Fibroblast of skin of scalp (primary cell): ENCODE measurements around the gene ESYT3. TPM values are rescaled to one million over a fixed set of nuclear protein-coding genes. Genes with fewer than 3 reads are reported as not detected.

Source experiments
- DNase-seq: peaks from one replicate; pipeline ENCODE4 v3.0.0-alpha.2; 2013
- polyA plus RNA-seq, 2 experiments: library from polyadenylated mRNA; unstranded; fragments of 120-200 nt; gene quantifications; one replicate each; pipeline ENCODE4 v1.2.1, GENCODE V29; 2013; ENCODE audit not compliant: insufficient read length in 2 of 2

The ESYT3 gene, protein sequence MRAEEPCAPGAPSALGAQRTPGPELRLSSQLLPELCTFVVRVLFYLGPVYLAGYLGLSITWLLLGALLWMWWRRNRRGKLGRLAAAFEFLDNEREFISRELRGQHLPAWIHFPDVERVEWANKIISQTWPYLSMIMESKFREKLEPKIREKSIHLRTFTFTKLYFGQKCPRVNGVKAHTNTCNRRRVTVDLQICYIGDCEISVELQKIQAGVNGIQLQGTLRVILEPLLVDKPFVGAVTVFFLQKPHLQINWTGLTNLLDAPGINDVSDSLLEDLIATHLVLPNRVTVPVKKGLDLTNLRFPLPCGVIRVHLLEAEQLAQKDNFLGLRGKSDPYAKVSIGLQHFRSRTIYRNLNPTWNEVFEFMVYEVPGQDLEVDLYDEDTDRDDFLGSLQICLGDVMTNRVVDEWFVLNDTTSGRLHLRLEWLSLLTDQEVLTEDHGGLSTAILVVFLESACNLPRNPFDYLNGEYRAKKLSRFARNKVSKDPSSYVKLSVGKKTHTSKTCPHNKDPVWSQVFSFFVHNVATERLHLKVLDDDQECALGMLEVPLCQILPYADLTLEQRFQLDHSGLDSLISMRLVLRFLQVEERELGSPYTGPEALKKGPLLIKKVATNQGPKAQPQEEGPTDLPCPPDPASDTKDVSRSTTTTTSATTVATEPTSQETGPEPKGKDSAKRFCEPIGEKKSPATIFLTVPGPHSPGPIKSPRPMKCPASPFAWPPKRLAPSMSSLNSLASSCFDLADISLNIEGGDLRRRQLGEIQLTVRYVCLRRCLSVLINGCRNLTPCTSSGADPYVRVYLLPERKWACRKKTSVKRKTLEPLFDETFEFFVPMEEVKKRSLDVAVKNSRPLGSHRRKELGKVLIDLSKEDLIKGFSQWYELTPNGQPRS
- polyA plus RNA-seq (2013, experiment 1 of 2; ENCODE audit: insufficient read length), result 0.33 TPM
- 0.65 TPM for polyA plus RNA-seq (2013, experiment 2 of 2; ENCODE audit: insufficient read length)

GRCh38 chr3:138434276-138434874 is at the start of gene ESYT3:
TSS of gene ESYT3 (plus strand) at chr3:138434616. CDS start at chr3:138434799, 183 bp downstream.
- peak; percentile 61 for DNase-seq

- DNase-seq, result no peak
Measured at GRCh38 chr3:138384976-138385375, 49.4 kb upstream of the ESYT3 start.

DNA sequence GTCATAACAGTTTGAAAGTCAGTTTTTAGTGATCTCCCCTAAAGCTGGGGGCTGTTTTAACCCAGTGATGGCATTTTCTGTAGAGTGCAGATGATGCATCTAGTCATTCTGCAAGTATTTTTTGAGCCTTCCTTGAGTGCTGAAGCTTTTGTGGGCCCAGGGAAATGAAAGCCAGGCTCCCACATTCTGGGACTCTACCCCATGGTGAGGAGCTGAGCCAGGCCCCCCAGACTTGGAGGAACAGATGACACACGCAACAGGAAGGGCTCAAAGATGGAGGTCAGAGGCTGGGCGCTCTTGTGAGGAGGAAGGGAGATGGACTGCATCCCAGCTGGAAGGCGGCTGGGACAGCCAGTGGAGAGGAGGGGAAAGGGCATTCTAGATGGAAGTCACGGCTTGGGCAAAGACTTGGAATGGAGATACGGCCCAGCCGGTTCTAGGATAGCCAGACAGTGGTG is 45.2 kb upstream of the ESYT3 start:
- peak; percentile 42 for DNase-seq

DNA sequence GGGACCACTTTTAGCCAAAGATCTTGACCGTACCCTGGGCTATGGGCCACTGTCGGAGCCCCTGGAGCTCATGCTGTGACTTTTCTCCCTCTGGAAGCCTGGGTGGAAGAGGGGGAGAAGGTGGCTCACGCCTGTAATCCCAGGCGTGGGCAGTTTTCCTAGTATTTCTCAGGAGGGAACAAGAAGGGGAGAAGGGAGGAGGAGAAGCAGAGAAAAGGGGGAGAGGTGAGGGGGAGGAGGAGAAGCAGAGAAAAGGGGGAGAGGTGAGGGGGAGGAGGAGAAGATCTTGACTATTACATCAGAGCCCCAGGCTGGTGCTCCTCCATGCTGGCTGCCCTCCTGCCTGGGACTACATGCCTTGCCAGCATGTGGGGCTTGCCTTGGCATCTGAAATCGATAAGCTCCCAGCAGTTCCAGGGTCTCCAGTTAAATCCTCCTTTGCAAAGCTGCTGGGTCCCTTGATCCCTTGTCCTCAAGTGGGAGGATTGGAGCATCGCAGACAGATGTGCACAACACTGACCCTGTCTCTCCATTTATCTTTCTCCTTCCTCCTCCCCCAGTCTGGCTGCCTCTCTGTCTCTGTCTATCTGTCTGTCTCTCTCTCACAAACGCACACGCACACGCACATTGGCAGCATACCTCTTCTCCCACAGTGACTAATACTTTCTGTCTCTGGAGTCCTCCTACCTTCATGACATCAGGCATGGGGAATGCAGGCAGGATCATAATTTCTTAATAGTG is 44.4 kb upstream of the ESYT3 start:
- peak; percentile 91 for DNase-seq

GRCh38 chr3:138390582-138390932 is 43.9 kb upstream of the ESYT3 start:
- DNase-seq, result no peak

GRCh38 chr3:138394156-138394555 is 40.3 kb upstream of the ESYT3 start:
- no peak for DNase-seq

GRCh38 chr3:138394686-138395085 is 39.7 kb upstream of the ESYT3 start:
- no peak for DNase-seq

GRCh38 chr3:138395865-138396751 is 38.3 kb upstream of the ESYT3 start:
- DNase-seq, result no peak

DNA sequence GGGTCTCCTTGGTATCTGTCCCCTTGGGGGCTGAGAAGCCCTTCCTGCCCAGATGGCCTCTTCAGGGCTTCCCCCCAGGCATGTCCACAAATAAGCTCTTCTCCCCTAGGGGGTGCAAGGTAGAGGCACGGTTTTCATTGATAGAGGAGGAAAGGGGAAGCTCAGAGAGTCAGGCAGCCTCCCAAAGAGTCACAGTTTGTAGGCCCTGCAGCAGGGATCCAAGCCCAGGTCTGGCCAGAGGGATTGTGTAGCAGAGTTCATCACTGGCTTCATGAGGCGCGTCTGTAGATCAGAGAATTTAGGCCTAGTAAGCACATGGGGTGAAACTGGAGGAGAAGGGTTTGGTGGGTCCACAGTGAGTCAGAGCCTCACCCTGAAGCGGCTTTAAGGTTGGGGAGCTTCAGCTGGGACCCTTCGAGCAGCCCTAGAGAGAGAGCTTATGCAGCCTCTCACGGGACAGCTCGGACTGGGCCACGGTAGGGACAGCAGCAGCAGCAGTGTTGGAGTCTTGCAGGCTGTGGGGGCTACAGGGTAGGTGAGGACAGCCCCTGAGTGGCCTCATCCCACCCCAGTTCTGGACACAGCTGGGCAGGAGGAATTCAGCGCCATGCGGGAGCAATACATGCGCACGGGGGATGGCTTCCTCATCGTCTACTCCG is 37.5 kb upstream of the ESYT3 start:
- DNase-seq, result no peak

DNA sequence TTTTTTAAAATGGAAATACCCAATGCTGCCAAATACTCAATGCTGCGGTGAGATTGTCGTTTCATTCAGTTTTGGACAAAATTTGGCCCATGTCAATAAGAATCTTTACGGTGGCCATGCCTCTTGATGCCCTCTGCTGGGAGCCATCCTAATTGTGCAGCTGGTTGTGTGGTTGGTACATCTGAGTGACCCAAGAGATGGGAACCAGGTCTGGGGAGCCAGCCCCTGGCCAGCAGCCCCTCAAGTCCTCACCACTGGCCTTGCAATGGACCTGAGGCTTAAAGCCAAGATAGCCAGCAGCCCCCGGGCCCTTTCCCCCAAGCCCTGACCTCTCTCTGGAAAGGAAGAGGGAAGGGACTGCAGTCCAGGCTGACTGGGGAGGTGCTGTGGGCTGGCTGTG is 36.4 kb upstream of the ESYT3 start:
- no peak for DNase-seq

DNA sequence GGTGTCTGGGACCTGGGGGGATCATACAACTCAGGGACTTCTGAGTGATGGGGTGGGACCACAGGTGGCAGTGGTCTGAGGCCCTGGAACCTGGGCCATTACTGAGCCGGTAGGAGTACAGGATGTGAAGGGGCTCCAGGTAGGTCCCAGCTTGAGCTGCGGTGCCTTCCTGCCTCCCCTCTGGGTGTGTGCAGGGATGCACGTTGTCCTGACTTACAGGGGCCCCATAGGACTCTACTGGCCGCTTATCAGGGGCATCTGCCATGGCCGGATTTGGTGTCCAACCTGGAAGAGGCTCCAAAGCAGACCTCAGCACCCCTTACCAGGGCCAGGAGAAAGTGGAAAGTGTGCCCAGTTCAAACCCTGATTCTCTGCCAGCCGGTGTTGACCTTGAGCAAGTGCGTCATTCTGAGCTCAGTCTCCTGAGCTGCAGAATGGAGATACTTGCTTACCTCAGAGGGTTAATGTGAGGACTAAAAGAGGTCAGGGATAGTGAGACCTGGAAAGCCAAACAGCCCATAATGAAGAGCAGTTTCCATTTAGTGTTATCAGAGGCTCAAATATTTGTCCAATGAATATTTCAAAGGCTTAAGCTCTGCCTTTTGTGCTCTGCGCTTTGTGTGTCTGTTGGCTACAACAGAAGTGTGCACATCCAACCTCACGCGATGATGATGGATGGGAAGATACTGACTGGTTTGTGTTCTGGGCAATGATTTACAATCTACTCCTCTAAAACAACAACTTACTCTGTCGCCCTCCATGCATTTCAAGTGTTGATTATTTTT is 35.4 kb upstream of the ESYT3 start:
- no peak for DNase-seq

DNA sequence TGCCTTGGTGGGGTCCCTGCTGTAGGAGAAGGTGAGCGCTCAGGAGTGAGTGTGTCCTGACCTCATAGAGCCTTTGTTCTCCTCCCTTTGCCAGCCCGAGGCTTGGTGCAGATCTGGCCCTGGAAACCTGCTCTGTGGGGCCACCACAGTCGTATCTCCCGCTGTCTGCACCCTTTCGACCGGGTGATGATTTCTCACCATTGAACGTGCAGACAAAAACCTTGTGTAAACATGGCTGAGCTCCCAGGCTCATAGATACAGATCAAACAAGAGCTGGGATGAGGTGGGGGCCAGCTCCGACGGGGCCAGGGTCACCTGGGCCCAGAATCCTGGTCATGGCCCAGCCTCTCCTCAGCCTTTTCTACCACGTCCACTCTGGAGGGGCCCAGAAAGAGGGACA is 34.6 kb upstream of the ESYT3 start:
- no peak for DNase-seq

GRCh38 chr3:138400651-138401070 is 33.8 kb upstream of the ESYT3 start:
- DNase-seq, result no peak

DNA sequence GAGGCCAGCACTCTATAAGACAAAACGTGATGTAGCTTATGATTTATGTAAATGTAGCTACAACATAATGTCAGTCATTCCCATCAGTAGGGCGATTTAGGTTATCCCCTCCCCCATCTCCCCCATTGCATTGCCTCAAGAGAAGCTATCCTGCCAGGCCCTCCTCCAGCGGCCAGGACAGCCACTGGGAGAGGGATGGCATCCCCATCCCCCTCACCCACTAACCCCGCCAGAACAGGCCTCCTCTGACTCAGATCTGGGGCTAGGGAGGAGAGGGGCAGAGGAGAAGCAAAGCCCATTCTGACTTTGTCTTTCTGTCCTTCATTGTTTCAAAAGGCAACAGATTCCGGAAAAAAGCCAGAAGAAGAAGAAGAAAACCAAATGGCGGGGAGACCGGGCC is 32.6 kb upstream of the ESYT3 start:
- DNase-seq, result no peak

DNA sequence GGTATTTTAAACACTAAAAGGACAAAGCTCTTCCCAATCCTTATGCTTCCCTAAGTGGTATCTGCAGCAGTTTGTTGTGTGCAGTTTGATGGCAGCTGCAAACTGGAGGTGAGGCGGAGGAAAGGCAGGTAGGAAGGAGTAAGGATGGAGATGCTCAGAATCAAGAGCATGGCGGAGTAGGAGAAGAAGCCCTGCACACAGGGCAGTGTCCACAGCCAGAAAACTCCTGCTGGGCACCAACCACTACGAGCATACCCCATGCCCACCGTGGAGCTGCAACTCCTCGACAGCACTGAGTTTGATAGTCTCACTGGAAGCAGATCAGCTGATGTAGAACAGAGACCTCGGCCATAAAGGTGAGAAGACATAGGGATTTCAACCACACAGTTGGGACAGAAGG is 30.3 kb upstream of the ESYT3 start:
- no peak for DNase-seq

- no peak for DNase-seq
Measured at GRCh38 chr3:138405001-138405400, 29.4 kb upstream of the ESYT3 start.

GRCh38 chr3:138405486-138405885 is 28.9 kb upstream of the ESYT3 start:
- no peak for DNase-seq

DNA sequence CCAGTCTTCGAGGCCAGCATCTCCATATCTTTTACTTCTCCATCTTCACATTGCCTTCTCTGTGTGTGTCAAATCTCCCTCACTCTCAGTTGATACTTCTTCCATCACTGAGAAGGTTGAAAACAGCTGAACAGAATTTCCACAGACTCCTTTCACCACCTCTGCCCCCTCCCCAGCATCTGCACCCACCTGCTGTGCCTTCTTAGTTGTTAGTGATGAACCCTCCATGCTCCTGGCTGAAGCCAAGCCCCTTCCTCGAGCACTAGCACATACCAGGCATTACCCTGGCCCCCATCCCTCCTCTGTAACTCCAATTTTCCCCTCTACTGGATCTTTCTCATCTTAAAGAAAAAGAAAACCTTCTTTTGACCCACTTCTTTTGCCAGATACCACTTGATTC is 27.8 kb upstream of the ESYT3 start:
- DNase-seq, result no peak

- DNase-seq, result no peak
Measured at GRCh38 chr3:138407236-138407907, 27.0 kb upstream of the ESYT3 start.
